Suprapubic skin (tissue), 4 donors: ENCODE measurements around the gene RPL7L1. TPM values are rescaled to one million over a fixed set of nuclear protein-coding genes. Genes with fewer than 3 reads are reported as not detected.

Experiments used
- DNase-seq, 2 donors: peaks; one replicate each; pipeline ENCODE4 v3.0.0-alpha.2; 2019; ENCODE audit warnings: low spot score in 2 of 2
- H3K27ac ChIP-seq: fragments of 200-600 bp; sonication (generic); one replicate; pipeline ENCODE4 v1.5.1; 2019
- H3K27me3 ChIP-seq: fragments of 200-600 bp; sonication (generic); one replicate; pipeline ENCODE4 v1.5.1; 2019
- H3K36me3 ChIP-seq: fragments of 200-600 bp; sonication (generic); one replicate; pipeline ENCODE4 v1.5.1; 2019
- H3K4me1 ChIP-seq: fragments of 200-600 bp; sonication (generic); one replicate; pipeline ENCODE4 v1.5.1; 2019
- H3K4me3 ChIP-seq: fragments of 200-600 bp; sonication (generic); one replicate; pipeline ENCODE4 v1.5.1; 2019; ENCODE audit warnings: mild to moderate bottlenecking
- H3K9me3 ChIP-seq: fragments of 200-600 bp; sonication (generic); one replicate; pipeline ENCODE4 v1.5.1; 2019
- EP300 ChIP-seq: sonication (generic); formaldehyde crosslinking; IDR thresholded peaks from one replicate; pipeline ENCODE4 v1.6.1; 2017; ENCODE audit warnings: antibody characterized with exemption
- POLR2A ChIP-seq, 2 donors: fragments of 450-650 bp; IDR thresholded peaks; one replicate each; pipeline ENCODE4 v1.6.1; 2017; ENCODE audit warnings: antibody characterized with exemption in 2 of 2, mild to moderate bottlenecking in 2 of 2, moderate library complexity in 2 of 2
- POLR2AphosphoS5 ChIP-seq, 3 donors: sonication (generic); formaldehyde crosslinking; IDR thresholded peaks; one replicate each; pipeline ENCODE4 v1.6.1; 2017; ENCODE audit warnings: antibody characterized with exemption in 3 of 3
- WGBS: methylation state at CpG from one replicate; pipeline ENCODE4 v1.1.5; 2018; 5-methylcytosine and 5-hydroxymethylcytosine counted together
- total RNA-seq, 4 donors: library from RNA; depleted of rRNA; stranded (reverse); fragments of >200 nt; gene quantifications; one replicate each; pipeline ENCODE4 v1.1.0, GENCODE V29; 2016
- TF ChIP-seq, protein P1 (sequence below), 2 donors: fragments of 200-600 bp in 1 of 2; fragments of 450-650 bp in 1 of 2; sonication (generic) in 1 of 2; IDR thresholded peaks; one replicate each; pipeline ENCODE4 v1.5.1; 2016 to 2019; ENCODE audit warnings: antibody characterized with exemption in 2 of 2, mild to moderate bottlenecking in 1 of 2, moderate library complexity in 1 of 2

Gene RPL7L1
- total RNA-seq, 4 donors from 2014 or later, result 76.8 to 112 (median 86.4) TPM

DNA sequence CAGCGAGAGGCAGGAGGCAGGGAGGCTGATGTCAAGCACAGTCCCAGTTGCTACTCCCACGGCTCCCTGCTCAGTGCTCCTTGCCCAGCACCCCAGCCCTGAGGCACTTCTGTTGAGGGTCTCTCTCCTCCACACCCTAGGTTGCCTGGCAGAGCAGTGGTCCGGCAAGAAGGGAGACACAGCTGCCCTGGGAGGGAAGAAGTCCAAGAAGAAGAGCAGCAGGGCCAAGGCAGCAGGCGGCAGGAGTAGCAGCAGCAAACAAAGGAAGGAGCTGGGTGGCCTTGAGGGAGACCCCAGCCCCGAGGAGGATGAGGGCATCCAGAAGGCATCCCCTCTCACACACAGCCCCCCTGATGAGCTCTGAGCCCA lies 59.0 kb downstream of the RPL7L1 start:
- DNase-seq, result no peak
- no peaks in the 10 kb centered on the region for H3K9me3 ChIP-seq
- H3K36me3 ChIP-seq, result peaks cover 78% of the 10 kb centered on the region
- H3K27me3 ChIP-seq, result no peaks in the 10 kb centered on the region
- no peak overlapping the region for H3K27ac ChIP-seq
- H3K4me3 ChIP-seq, result no peak overlapping the region
- 92% methylated on average over 4 of the region's 5 CpGs for WGBS
- TF ChIP-seq POLR2A (IDR thresholded peaks at IDR 0.05) (no peak), EP300 (no peak), POLR2AphosphoS5 (IDR thresholded peaks at IDR 0.05) (no peak)
- TF ChIP-seq, protein P1, sequence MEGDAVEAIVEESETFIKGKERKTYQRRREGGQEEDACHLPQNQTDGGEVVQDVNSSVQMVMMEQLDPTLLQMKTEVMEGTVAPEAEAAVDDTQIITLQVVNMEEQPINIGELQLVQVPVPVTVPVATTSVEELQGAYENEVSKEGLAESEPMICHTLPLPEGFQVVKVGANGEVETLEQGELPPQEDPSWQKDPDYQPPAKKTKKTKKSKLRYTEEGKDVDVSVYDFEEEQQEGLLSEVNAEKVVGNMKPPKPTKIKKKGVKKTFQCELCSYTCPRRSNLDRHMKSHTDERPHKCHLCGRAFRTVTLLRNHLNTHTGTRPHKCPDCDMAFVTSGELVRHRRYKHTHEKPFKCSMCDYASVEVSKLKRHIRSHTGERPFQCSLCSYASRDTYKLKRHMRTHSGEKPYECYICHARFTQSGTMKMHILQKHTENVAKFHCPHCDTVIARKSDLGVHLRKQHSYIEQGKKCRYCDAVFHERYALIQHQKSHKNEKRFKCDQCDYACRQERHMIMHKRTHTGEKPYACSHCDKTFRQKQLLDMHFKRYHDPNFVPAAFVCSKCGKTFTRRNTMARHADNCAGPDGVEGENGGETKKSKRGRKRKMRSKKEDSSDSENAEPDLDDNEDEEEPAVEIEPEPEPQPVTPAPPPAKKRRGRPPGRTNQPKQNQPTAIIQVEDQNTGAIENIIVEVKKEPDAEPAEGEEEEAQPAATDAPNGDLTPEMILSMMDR (IDR thresholded peaks at IDR 0.05), result no peak
- peaks cover 8% of the 10 kb centered on the region for H3K4me1 ChIP-seq

DNA sequence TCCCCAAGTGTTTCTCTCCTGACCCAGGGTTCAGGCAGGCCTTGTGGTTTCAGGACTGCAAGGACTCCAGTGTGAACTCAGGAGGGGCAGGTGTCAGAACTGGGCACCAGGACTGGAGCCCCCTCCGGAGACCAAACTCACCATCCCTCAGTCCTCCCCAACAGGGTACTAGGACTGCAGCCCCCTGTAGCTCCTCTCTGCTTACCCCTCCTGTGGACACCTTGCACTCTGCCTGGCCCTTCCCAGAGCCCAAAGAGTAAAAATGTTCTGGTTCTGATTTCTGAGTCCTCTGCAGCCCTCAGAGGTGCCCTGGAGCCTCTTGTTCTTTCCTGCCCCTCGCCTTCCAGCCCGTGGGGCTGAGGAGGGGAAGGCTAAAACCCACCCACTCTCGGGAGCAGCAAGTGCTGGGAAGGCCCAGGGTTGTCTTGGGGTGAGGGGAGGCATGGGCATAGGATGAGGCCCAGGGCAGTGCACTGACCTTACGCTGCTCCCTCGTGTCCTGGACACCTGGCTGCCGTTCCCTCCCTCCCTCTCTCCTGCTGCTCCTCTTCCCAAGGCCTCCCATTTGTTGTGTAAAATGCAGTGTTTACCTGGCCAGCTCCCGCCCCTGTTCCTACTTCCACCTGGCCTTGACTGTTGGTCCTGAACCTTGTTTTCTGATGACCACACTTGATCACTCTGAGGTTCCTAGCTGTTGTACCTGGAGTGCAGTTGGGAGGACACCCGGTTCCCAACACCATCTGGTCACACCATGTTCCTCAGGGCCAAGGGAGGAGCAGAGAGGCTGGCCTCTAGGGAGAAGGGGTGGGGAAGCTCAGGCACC lies 59.8 kb downstream of the RPL7L1 start:
- Histone ChIP-seq H3K36me3 (peaks cover 83% of the 10 kb centered on the region), H3K27me3 (no peaks in the 10 kb centered on the region), H3K4me3 (no peak overlapping the region), H3K9me3 (no peaks in the 10 kb centered on the region), H3K4me1 (peaks cover under 1% of the 10 kb centered on the region), H3K27ac (no peak overlapping the region)
- TF ChIP-seq EP300 (no peak), POLR2A (IDR thresholded peaks at IDR 0.05) (no peak), POLR2AphosphoS5 (IDR thresholded peaks at IDR 0.05) (no peak)
- TF ChIP-seq, protein P1 (IDR thresholded peaks at IDR 0.05), result no peak
- DNase-seq, result no peak
- 77% methylated on average over 9 of the region's 9 CpGs for WGBS

Other genes with a start within 250 kb of the RPL7L1 start
- under 1 TPM in 1 of 4 donors, not detected in 3; 0.38 TPM for gene PRPH2, start 157.0 kb upstream of the RPL7L1 start, total RNA-seq
- gene TBCC, start 133.5 kb upstream of the RPL7L1 start, total RNA-seq, result 10 to 100 TPM; 25.6 to 51.9 (median 30.2) TPM
- 10 to 100 TPM; 20.7 to 28.2 (median 25.4) TPM for gene BICRAL, start 97.6 kb upstream of the RPL7L1 start, total RNA-seq
- gene PTCRA, start 36.4 kb downstream of the RPL7L1 start, total RNA-seq, result not detected
- 10 to 100 TPM; 19.0 to 26.4 (median 23.2) TPM for gene CNPY3, start 49.9 kb downstream of the RPL7L1 start, total RNA-seq
- 1 to 10 TPM in 1 of 4 donors, under 1 TPM in 1, not detected in 2; 0.79 to 3.7 TPM for gene GNMT, start 81.1 kb downstream of the RPL7L1 start, total RNA-seq
- 10 to 100 TPM; 18.6 to 48.0 (median 22.8) TPM for gene PEX6, start 99.6 kb downstream of the RPL7L1 start, total RNA-seq
- gene PPP2R5D, start 105.0 kb downstream of the RPL7L1 start, total RNA-seq, result 10 to 100 TPM; 35.1 to 51.9 (median 41.6) TPM
- 10 to 100 TPM; 41.2 to 65.8 (median 61.5) TPM for gene MEA1, start 134.3 kb downstream of the RPL7L1 start, total RNA-seq
- gene KLHDC3, start 134.6 kb downstream of the RPL7L1 start, total RNA-seq, result 10 to 100 TPM; 49.3 to 86.1 (median 63.1) TPM
- 10 to 100 TPM; 30.8 to 66.6 (median 53.6) TPM for gene RRP36, start 142.0 kb downstream of the RPL7L1 start, total RNA-seq
- 10 to 100 TPM; 12.3 to 22.2 (median 15.5) TPM for gene CUL7, start 174.2 kb downstream of the RPL7L1 start, total RNA-seq
- 10 to 100 TPM; 21.2 to 38.1 (median 25.9) TPM for gene MRPL2, start 179.8 kb downstream of the RPL7L1 start, total RNA-seq
- 10 to 100 TPM; 15.0 to 45.9 (median 24.4) TPM for gene KLC4, start 180.0 kb downstream of the RPL7L1 start, total RNA-seq
- 10 to 100 TPM; 50.4 to 71.3 (median 66.3) TPM for gene PTK7, start 196.7 kb downstream of the RPL7L1 start, total RNA-seq